Peyer's patch (tissue), 4 donors: ENCODE measurements around the gene ZXDC. TPM values are rescaled to one million over a fixed set of nuclear protein-coding genes. Genes with fewer than 3 reads are reported as not detected.

Experiments used
- DNase-seq, 3 donors: peaks; one replicate each; pipeline ENCODE4 v3.0.0-alpha.2; 2017 to 2019
- H3K27ac ChIP-seq, 4 donors: fragments of 200-600 bp; sonication (generic); one replicate each; pipeline ENCODE4 v1.5.1; 2016 to 2019
- H3K27me3 ChIP-seq, 2 donors: fragments of 200-600 bp; sonication (generic); one replicate each; pipeline ENCODE4 v1.5.1; 2019
- H3K36me3 ChIP-seq, 3 donors: fragments of 200-600 bp; sonication (generic); one replicate each; pipeline ENCODE4 v1.5.1; 2016 to 2019
- H3K4me1 ChIP-seq, 4 donors: fragments of 200-600 bp; sonication (generic); one replicate each; pipeline ENCODE4 v1.5.1; 2016 to 2019
- H3K4me3 ChIP-seq, 4 donors: fragments of 200-600 bp; sonication (generic); 1 replicate in 3 of 4; 2 replicates in 1 of 4; pipeline ENCODE4 v1.5.1; 2016 to 2019; ENCODE audit warnings: mild to moderate bottlenecking in 1 of 4
- H3K9me3 ChIP-seq, 4 donors: fragments of 200-600 bp; sonication (generic); one replicate each; pipeline ENCODE4 v1.5.1; 2016 to 2019; ENCODE audit warnings: mild to moderate bottlenecking in 1 of 4
- POLR2A ChIP-seq, 2 donors: fragments of 450-650 bp; IDR thresholded peaks; one replicate each; pipeline ENCODE4 v1.5.1; 2017; ENCODE audit warnings: antibody characterized with exemption in 2 of 2, mild to moderate bottlenecking in 2 of 2, moderate library complexity in 2 of 2
- total RNA-seq, 4 donors: library from RNA; depleted of rRNA; stranded (reverse); fragments of >200 nt; gene quantifications; one replicate each; pipeline ENCODE4 v1.1.0, GENCODE V29; 2016
- TF ChIP-seq, protein P1 (sequence below), 6 experiments: fragments of 450-650 bp in 4 of 6; fragments of 200-600 bp in 2 of 6; sonication (generic) in 1 of 6; IDR thresholded peaks; one replicate each; pipeline ENCODE4 v1.5.1; 2017 to 2019; ENCODE audit warnings: antibody characterized with exemption in 6 of 6, mild to moderate bottlenecking in 3 of 6, moderate library complexity in 1 of 6

The ZXDC gene
- total RNA-seq, 4 donors from 2014 or later: 44.1 to 99.8 (median 67.5) TPM

DNA sequence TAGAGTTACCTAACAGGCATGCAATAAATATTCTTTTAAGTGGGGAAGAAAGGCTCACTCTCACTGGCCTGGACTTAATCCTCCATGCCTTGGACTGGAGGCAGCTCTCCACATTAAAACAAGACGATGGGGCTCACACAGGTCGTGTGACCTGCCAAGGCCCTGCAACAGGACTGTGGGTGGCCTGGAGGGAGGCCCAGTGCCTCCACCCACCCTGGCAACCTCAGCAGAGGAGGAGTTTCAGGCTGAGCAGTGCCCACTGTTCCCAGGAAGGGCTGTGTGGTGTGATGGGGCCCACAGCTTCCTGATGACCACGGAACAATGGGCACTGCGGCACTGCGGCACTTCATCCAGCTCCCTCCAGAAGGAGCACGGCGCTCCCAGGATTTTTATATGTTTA lies 36.3 kb upstream of the ZXDC start:
- peak in 1 of 3 donors; percentile 13 for DNase-seq

GRCh38 chr3:126511291-126511690 lies 35.6 kb upstream of the ZXDC start:
- Histone ChIP-seq H3K27ac (no peak overlapping the region), H3K27me3 (no peaks in the 10 kb centered on the region), H3K4me1 (no peaks in the 10 kb centered on the region), H3K9me3 (no peaks in the 10 kb centered on the region), H3K4me3 (no peak overlapping the region), H3K36me3 (no peaks in the 10 kb centered on the region)
- TF ChIP-seq, protein P1, sequence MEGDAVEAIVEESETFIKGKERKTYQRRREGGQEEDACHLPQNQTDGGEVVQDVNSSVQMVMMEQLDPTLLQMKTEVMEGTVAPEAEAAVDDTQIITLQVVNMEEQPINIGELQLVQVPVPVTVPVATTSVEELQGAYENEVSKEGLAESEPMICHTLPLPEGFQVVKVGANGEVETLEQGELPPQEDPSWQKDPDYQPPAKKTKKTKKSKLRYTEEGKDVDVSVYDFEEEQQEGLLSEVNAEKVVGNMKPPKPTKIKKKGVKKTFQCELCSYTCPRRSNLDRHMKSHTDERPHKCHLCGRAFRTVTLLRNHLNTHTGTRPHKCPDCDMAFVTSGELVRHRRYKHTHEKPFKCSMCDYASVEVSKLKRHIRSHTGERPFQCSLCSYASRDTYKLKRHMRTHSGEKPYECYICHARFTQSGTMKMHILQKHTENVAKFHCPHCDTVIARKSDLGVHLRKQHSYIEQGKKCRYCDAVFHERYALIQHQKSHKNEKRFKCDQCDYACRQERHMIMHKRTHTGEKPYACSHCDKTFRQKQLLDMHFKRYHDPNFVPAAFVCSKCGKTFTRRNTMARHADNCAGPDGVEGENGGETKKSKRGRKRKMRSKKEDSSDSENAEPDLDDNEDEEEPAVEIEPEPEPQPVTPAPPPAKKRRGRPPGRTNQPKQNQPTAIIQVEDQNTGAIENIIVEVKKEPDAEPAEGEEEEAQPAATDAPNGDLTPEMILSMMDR (IDR thresholded peaks at IDR 0.05): no peak
- TF ChIP-seq POLR2A (IDR thresholded peaks at IDR 0.05): no peak
- DNase-seq: peak in 1 of 3 donors; percentile 9

More for the DNA sequence above, 36.3 kb upstream of the ZXDC start:
- Histone ChIP-seq H3K27ac (no peak overlapping the region), H3K4me3 (no peak overlapping the region), H3K9me3 (no peaks in the 10 kb centered on the region), H3K27me3 (no peaks in the 10 kb centered on the region), H3K4me1 (no peaks in the 10 kb centered on the region), H3K36me3 (no peaks in the 10 kb centered on the region)
- no peak for TF ChIP-seq POLR2A (IDR thresholded peaks at IDR 0.05)
- TF ChIP-seq, protein P1 (IDR thresholded peaks at IDR 0.05): no peak

GRCh38 chr3:126510308-126510910 lies 34.7 kb upstream of the ZXDC start:
- H3K27ac ChIP-seq: no peak overlapping the region

GRCh38 chr3:126509597-126510307 lies 34.1 kb upstream of the ZXDC start:
- DNase-seq: peak in 1 of 3 donors; percentile 18
- no peak for TF ChIP-seq POLR2A (IDR thresholded peaks at IDR 0.05)
- TF ChIP-seq, protein P1 (IDR thresholded peaks at IDR 0.05): no peak
- H3K27ac ChIP-seq: no peak overlapping the region
- H3K36me3 ChIP-seq: no peaks in the 10 kb centered on the region
- no peaks in the 10 kb centered on the region for H3K9me3 ChIP-seq
- H3K27me3 ChIP-seq: no peaks in the 10 kb centered on the region
- H3K4me1 ChIP-seq: no peaks in the 10 kb centered on the region
- H3K4me3 ChIP-seq: no peak overlapping the region

More at GRCh38 chr3:126510308-126510910, 34.7 kb upstream of the ZXDC start:
- no peak for TF ChIP-seq POLR2A (IDR thresholded peaks at IDR 0.05)
- TF ChIP-seq, protein P1 (IDR thresholded peaks at IDR 0.05): no peak
- Histone ChIP-seq H3K36me3 (no peaks in the 10 kb centered on the region), H3K4me3 (no peak overlapping the region), H3K4me1 (no peaks in the 10 kb centered on the region), H3K27me3 (no peaks in the 10 kb centered on the region), H3K9me3 (no peaks in the 10 kb centered on the region)
- DNase-seq: peak in 1 of 3 donors; percentile 25

GRCh38 chr3:126508564-126508964 lies 32.9 kb upstream of the ZXDC start:
- peak in 1 of 3 donors; percentile 20 for DNase-seq
- Histone ChIP-seq H3K36me3 (no peaks in the 10 kb centered on the region), H3K27me3 (no peaks in the 10 kb centered on the region)

More at GRCh38 chr3:126508564-126508964, 32.9 kb upstream of the ZXDC start:
- TF ChIP-seq POLR2A (IDR thresholded peaks at IDR 0.05): no peak
- TF ChIP-seq, protein P1 (IDR thresholded peaks at IDR 0.05): no peak
- Histone ChIP-seq H3K4me3 (no peak overlapping the region), H3K4me1 (no peaks in the 10 kb centered on the region), H3K27ac (no peak overlapping the region), H3K9me3 (no peaks in the 10 kb centered on the region)
